IPS-NIHi7 (cell line): Measurements from ENCODE around the gene SBDS.

Experiments used
- DNase-seq: peaks from one replicate; pipeline ENCODE4 v3.0.0; 2012; ENCODE audit warnings: mixed read lengths; ENCODE audit errors: extremely low spot score

SBDS gene

GRCh38 chr7:66937940-66938339 is 57.4 kb downstream of the SBDS start:
- DNase-seq = no peak
